HEK293 (cell line): ENCODE data around the gene CTDNEP1.

Source experiments
- ATF2 ChIP-seq: fragments of 450-650 bp; formaldehyde crosslinking; IDR thresholded peaks from 2 replicates; pipeline ENCODE4 v1.5.1; 2016; ENCODE audit warnings: missing biosample characterization, missing genetic modification characterization, low read depth
- MEIS1 ChIP-seq: sonication (generic); formaldehyde crosslinking; IDR thresholded peaks from 2 replicates; pipeline ENCODE4 v1.8.1; 2022; ENCODE audit warnings: missing genetic modification reagents, mild to moderate bottlenecking, borderline replicate concordance
- PRDM10 ChIP-seq: fragments of 450-650 bp; formaldehyde crosslinking; IDR thresholded peaks from 2 replicates; pipeline ENCODE4 v1.5.1; 2016; ENCODE audit warnings: missing biosample characterization, missing genetic modification characterization
- TSHZ1 ChIP-seq: fragments of 450-650 bp; formaldehyde crosslinking; IDR thresholded peaks from 2 replicates; pipeline ENCODE4 v1.5.1; 2016; ENCODE audit warnings: missing biosample characterization, missing genetic modification characterization, borderline replicate concordance
- ZBTB21 ChIP-seq: fragments of 450-650 bp; formaldehyde crosslinking; IDR thresholded peaks from 2 replicates; pipeline ENCODE4 v1.5.1; 2017; ENCODE audit warnings: missing biosample characterization, missing genetic modification characterization
- ZBTB44 ChIP-seq: fragments of 450-650 bp; IDR thresholded peaks from 2 replicates; pipeline ENCODE4 v1.5.1; 2018; ENCODE audit warnings: missing biosample characterization, mild to moderate bottlenecking, missing genetic modification characterization
- ZNF202 ChIP-seq: fragments of 450-650 bp; formaldehyde crosslinking; IDR thresholded peaks from 2 replicates; pipeline ENCODE4 v1.5.1; 2016; ENCODE audit warnings: missing biosample characterization, missing genetic modification characterization, borderline replicate concordance
- ZNF624 ChIP-seq: fragments of 450-650 bp; formaldehyde crosslinking; IDR thresholded peaks from 2 replicates; pipeline ENCODE4 v1.5.1; 2017; ENCODE audit warnings: missing biosample characterization, missing genetic modification characterization
- ZNF76 ChIP-seq: fragments of 450-650 bp; formaldehyde crosslinking; IDR thresholded peaks from 2 replicates; pipeline ENCODE4; 2016; ENCODE audit warnings: low read depth, missing biosample characterization, missing genetic modification characterization, borderline replicate concordance
- ZXDB ChIP-seq: fragments of 450-650 bp; formaldehyde crosslinking; IDR thresholded peaks from 2 replicates; pipeline ENCODE4 v1.5.1; 2016; ENCODE audit warnings: missing biosample characterization, missing genetic modification characterization
- TF ChIP-seq, protein P1 (sequence below): fragments of 450-650 bp; formaldehyde crosslinking; IDR thresholded peaks from 2 replicates; pipeline ENCODE4 v1.5.1; 2016; ENCODE audit warnings: missing biosample characterization, missing genetic modification characterization, borderline replicate concordance
- TF ChIP-seq, protein P2 (sequence below): fragments of 450-650 bp; formaldehyde crosslinking; IDR thresholded peaks from 2 replicates; pipeline ENCODE4 v1.5.1; 2016; ENCODE audit warnings: missing biosample characterization, missing genetic modification characterization
- TF ChIP-seq, protein P3 (sequence below): fragments of 450-650 bp; formaldehyde crosslinking; conservative IDR thresholded peaks from 2 replicates; pipeline ENCODE4 v1.5.1; 2016; ENCODE audit warnings: low read depth, missing biosample characterization, missing genetic modification characterization

CTDNEP1 gene

DNA sequence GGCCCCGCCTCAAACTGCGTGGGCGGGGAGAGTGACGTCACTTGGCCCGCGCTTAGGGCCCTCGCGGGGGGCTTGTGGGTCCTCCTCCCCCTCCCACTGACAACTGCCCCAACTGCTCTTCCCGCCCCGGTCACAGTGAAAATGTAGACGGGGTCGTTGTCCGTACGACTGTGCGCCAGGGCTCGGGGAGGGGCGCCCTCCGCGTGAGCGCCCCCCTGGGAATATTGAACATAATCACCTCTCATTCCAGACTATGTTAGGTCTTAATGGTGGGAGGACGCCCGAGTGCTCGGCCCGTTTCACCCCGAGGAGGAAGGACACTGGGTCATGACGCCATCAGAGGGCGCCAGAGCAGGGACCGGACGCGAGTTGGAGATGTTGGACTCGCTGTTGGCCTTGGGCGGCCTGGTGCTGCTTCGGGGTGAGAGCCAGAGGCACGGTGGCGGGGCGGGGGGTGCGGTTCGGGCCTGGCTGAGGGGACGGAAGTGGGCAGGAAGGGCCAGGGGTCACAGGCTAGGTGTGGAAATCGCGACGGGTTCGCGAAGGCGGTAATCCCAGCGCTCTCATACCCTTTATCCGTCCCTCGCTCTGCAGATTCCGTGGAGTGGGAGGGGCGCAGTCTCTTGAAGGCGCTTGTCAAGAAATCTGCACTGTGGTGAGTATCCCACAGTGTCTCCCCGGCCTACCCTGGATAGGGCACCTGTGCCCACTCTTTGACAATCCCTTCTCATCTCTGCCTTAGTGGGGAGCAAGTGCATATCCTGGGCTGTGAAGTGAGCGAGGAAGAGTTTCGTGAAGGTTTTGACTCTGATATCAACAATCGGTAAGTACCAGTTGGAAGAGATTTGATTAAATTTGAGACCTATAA lies 876 bp upstream of the CTDNEP1 start, which contains the start of gene ELP5 (continued):
- peak; percentile 87 for TF ChIP-seq ZNF76 (tag by site-specific recombination)
- TF ChIP-seq ZNF202 (tag by site-specific recombination), result no peak
- peak; percentile 89 for TF ChIP-seq PRDM10 (tag by site-specific recombination)
- peak; percentile 82 for TF ChIP-seq ZXDB (tag by site-specific recombination)
- TF ChIP-seq, protein P1, sequence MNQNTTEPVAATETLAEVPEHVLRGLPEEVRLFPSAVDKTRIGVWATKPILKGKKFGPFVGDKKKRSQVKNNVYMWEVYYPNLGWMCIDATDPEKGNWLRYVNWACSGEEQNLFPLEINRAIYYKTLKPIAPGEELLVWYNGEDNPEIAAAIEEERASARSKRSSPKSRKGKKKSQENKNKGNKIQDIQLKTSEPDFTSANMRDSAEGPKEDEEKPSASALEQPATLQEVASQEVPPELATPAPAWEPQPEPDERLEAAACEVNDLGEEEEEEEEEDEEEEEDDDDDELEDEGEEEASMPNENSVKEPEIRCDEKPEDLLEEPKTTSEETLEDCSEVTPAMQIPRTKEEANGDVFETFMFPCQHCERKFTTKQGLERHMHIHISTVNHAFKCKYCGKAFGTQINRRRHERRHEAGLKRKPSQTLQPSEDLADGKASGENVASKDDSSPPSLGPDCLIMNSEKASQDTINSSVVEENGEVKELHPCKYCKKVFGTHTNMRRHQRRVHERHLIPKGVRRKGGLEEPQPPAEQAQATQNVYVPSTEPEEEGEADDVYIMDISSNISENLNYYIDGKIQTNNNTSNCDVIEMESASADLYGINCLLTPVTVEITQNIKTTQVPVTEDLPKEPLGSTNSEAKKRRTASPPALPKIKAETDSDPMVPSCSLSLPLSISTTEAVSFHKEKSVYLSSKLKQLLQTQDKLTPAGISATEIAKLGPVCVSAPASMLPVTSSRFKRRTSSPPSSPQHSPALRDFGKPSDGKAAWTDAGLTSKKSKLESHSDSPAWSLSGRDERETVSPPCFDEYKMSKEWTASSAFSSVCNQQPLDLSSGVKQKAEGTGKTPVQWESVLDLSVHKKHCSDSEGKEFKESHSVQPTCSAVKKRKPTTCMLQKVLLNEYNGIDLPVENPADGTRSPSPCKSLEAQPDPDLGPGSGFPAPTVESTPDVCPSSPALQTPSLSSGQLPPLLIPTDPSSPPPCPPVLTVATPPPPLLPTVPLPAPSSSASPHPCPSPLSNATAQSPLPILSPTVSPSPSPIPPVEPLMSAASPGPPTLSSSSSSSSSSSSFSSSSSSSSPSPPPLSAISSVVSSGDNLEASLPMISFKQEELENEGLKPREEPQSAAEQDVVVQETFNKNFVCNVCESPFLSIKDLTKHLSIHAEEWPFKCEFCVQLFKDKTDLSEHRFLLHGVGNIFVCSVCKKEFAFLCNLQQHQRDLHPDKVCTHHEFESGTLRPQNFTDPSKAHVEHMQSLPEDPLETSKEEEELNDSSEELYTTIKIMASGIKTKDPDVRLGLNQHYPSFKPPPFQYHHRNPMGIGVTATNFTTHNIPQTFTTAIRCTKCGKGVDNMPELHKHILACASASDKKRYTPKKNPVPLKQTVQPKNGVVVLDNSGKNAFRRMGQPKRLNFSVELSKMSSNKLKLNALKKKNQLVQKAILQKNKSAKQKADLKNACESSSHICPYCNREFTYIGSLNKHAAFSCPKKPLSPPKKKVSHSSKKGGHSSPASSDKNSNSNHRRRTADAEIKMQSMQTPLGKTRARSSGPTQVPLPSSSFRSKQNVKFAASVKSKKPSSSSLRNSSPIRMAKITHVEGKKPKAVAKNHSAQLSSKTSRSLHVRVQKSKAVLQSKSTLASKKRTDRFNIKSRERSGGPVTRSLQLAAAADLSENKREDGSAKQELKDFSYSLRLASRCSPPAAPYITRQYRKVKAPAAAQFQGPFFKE (tag by site-specific recombination), result no peak
- no peak for TF ChIP-seq MEIS1 (CRISPR knock-in tag)
- TF ChIP-seq, protein P2, sequence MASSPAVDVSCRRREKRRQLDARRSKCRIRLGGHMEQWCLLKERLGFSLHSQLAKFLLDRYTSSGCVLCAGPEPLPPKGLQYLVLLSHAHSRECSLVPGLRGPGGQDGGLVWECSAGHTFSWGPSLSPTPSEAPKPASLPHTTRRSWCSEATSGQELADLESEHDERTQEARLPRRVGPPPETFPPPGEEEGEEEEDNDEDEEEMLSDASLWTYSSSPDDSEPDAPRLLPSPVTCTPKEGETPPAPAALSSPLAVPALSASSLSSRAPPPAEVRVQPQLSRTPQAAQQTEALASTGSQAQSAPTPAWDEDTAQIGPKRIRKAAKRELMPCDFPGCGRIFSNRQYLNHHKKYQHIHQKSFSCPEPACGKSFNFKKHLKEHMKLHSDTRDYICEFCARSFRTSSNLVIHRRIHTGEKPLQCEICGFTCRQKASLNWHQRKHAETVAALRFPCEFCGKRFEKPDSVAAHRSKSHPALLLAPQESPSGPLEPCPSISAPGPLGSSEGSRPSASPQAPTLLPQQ, result peak; percentile 96
- TF ChIP-seq, protein P3, sequence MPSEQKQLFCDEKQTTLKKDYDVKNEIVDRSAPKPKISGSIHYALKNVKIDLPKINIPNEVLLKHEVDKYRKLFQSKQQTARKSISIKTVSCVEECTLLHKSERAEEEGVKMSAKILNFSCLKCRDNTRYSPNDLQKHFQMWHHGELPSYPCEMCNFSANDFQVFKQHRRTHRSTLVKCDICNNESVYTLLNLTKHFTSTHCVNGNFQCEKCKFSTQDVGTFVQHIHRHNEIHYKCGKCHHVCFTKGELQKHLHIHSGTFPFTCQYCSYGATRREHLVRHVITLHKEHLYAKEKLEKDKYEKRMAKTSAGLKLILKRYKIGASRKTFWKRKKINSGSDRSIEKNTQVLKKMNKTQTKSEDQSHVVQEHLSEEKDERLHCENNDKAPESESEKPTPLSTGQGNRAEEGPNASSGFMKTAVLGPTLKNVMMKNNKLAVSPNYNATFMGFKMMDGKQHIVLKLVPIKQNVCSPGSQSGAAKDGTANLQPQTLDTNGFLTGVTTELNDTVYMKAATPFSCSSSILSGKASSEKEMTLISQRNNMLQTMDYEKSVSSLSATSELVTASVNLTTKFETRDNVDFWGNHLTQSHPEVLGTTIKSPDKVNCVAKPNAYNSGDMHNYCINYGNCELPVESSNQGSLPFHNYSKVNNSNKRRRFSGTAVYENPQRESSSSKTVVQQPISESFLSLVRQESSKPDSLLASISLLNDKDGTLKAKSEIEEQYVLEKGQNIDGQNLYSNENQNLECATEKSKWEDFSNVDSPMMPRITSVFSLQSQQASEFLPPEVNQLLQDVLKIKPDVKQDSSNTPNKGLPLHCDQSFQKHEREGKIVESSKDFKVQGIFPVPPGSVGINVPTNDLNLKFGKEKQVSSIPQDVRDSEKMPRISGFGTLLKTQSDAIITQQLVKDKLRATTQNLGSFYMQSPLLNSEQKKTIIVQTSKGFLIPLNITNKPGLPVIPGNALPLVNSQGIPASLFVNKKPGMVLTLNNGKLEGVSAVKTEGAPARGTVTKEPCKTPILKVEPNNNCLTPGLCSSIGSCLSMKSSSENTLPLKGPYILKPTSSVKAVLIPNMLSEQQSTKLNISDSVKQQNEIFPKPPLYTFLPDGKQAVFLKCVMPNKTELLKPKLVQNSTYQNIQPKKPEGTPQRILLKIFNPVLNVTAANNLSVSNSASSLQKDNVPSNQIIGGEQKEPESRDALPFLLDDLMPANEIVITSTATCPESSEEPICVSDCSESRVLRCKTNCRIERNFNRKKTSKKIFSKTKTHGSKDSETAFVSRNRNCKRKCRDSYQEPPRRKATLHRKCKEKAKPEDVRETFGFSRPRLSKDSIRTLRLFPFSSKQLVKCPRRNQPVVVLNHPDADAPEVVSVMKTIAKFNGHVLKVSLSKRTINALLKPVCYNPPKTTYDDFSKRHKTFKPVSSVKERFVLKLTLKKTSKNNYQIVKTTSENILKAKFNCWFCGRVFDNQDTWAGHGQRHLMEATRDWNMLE (tag by site-specific recombination), result no peak
- TF ChIP-seq TSHZ1, result peak; percentile 28; the same call in 1 of the 2 replicates
- no peak for TF ChIP-seq ZNF624 (tag by site-specific recombination)
- TF ChIP-seq ZBTB21, result peak; percentile 94
- TF ChIP-seq ATF2, result peak; percentile 99
- TF ChIP-seq ZBTB44 (tag by site-specific recombination), result 0 out of 2 replicates have a peak, but pooled peaks have one; percentile 16
